Measurements from ENCODE around the gene MAST2.
A peak's percentile ranks its signal among the peaks of the same experiment; 100 is the strongest.
"Not testable (repeated sequence)": the region's sequence is repeated elsewhere in the genome, so short reads cannot be mapped to it uniquely, and the experiment has no call there.

The MAST2 gene

DNA sequence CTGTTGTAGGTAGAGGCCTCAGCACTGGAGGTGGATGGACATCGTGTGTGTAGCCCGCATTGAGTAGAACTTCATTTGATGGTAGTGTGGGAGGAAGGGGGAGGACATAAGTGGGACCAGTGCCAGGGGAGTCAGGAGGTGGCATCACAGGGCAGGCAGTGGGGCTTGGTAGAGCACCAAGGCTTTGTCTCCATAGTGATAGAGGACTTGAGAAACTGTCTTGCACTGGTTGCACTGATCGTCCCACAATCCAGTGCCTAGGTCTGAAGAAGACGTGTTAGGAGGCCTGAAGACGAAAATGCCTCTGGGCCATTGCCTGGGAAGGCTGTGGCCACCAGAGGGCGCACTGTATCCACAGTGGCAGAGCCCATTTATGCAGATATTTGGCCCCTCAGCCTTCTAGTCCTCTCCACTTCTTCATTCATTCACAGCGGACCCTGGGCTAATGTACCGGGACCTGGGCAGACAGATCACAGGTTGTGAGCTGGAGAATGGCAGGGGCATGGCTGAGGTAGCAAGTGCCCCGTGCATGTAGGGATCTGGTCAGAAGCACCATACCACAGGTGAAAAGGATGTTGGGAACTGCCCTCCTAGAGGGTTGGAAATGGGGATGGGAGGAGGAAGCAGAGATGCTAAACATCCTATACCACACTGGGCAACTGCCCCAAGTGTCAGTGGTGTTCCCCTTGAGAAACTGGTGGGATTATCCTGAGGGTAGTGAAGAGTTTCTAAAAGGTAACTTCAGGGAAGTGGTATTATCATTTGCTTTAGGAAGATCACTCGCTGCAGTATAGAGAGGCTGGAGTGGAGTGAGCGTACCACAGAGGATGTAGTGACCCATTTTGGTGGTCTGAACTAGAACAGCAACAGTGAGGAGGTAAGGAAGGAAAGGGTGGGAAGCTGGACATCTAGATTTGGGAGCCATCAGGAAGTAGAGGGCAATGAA, 233.8 kb downstream of the MAST2 start:
- Mint-ChIP-seq H3K4me1 (no peaks in the 10 kb centered on the region), H3K4me3 (no peak overlapping the region), H3K36me3 (no peaks in the 10 kb centered on the region), H3K27ac (no peak overlapping the region), H3K9me3 (no peaks in the 10 kb centered on the region)
- DNase-seq (ENCODE audit: low spot score in 2 of 2) (peak; percentile 89), ATAC-seq (peak; percentile 77)

- ATAC-seq (no peak), DNase-seq (ENCODE audit: low spot score in 2 of 2) (no peak)
- no peak overlapping the region for H3K4me3 Mint-ChIP-seq
- no peak overlapping the region for H3K27ac Mint-ChIP-seq
- no peaks in the 10 kb centered on the region for H3K9me3 Mint-ChIP-seq
- H3K36me3 Mint-ChIP-seq: no peaks in the 10 kb centered on the region
- H3K4me1 Mint-ChIP-seq: no peaks in the 10 kb centered on the region
Measured at GRCh38 chr1:46039571-46040052, 236.2 kb downstream of the MAST2 start.

DNA sequence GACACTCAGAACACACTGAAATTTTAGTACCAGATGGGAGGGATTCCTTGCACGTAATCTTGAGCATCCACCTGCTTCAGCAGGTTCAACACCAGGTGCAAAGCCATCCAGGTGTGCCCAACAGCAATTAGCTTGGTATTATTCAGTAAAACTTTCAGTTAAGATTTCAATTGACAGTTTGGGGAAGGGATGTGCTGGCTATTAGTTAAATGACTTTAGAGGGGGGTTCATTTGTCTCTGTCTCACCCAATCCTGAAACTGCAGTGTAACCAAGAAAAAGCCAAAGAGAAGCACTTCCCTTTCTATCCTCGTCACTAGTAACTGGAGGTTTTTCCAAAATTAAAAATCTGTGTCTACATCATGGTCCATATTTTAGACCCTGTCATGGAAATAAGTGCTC, 238.1 kb downstream of the MAST2 start:
- Mint-ChIP-seq H3K27ac (no peak overlapping the region), H3K4me3 (no peak overlapping the region), H3K4me1 (no peaks in the 10 kb centered on the region), H3K36me3 (no peaks in the 10 kb centered on the region), H3K9me3 (no peaks in the 10 kb centered on the region)
- ATAC-seq (no peak), DNase-seq (ENCODE audit: low spot score in 2 of 2) (no peak)

- ATAC-seq (no peak), DNase-seq (ENCODE audit: low spot score in 2 of 2) (no peak)
- H3K27ac Mint-ChIP-seq: no peak overlapping the region
- no peaks in the 10 kb centered on the region for H3K9me3 Mint-ChIP-seq
- no peak overlapping the region for H3K4me3 Mint-ChIP-seq
- no peaks in the 10 kb centered on the region for H3K4me1 Mint-ChIP-seq
- no peaks in the 10 kb centered on the region for H3K36me3 Mint-ChIP-seq
Measured at GRCh38 chr1:46041974-46042373, 238.6 kb downstream of the MAST2 start.

DNA sequence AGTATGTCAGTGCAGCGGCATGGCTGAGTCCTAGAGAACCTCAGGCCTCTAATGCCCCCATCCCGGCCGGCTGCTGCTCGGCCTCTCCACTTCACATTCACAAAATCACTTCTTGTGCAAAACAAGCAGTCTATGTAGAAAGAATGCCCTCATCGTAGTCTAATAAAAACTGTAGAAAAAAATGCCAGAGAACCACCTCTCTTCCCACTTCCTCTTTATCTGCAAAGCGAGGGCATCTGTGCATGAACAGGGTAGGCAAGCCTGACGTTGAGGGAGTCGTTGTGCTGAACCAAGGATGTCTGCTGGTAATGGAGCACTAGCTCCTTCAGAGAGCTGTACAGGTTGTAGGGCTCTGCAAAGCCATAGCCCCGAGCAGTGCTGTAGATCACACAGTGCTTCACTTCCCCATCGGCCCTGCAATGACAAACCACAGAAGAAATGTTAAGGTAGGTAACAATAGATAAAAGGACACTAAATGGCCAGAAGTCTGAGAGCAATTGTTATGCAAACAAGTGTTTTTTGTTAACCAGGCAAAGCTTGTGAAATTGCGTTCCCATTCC, 240.1 kb downstream of the MAST2 start:
- Mint-ChIP-seq H3K4me1 (no peaks in the 10 kb centered on the region), H3K4me3 (no peak overlapping the region), H3K9me3 (no peaks in the 10 kb centered on the region), H3K27ac (no peak overlapping the region), H3K36me3 (no peaks in the 10 kb centered on the region)
- ATAC-seq (peak; percentile 40), DNase-seq (ENCODE audit: low spot score in 2 of 2) (no peak)

GRCh38 chr1:46044116-46044515, 240.7 kb downstream of the MAST2 start:
- Mint-ChIP-seq H3K9me3 (no peaks in the 10 kb centered on the region), H3K36me3 (no peaks in the 10 kb centered on the region), H3K4me3 (no peak overlapping the region), H3K4me1 (no peaks in the 10 kb centered on the region), H3K27ac (no peak overlapping the region)
- DNase-seq (ENCODE audit: low spot score in 2 of 2): no peak
- ATAC-seq: no peak

DNA sequence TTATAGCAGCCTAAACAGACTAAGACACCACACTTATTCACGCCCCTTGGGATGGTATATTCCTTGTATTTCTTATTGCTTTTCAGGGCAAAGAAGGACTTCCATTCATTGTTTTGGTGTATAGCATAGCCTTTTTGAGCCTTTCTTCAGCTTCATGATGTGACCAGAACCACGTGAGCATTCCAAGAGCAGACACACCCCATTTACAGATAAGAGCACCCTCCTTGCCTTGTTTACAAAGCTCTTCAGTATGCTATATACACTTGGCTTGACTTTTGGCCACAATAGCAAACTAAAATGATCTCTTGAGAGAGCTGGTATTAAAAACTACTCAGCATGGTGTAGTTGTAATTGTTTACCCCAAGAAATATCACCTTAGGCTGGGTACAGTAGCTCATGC, 250.3 kb downstream of the MAST2 start:
- DNase-seq (ENCODE audit: low spot score in 2 of 2): no peak
- Mint-ChIP-seq H3K36me3 (no peaks in the 10 kb centered on the region), H3K27ac (no peak overlapping the region), H3K9me3 (no peaks in the 10 kb centered on the region), H3K4me3 (no peak overlapping the region), H3K4me1 (no peaks in the 10 kb centered on the region)
- no peak for ATAC-seq

- no peak for ATAC-seq
- Mint-ChIP-seq H3K4me3 (no peak overlapping the region), H3K36me3 (no peaks in the 10 kb centered on the region), H3K4me1 (no peaks in the 10 kb centered on the region), H3K9me3 (no peaks in the 10 kb centered on the region), H3K27ac (no peak overlapping the region)
- no peak for DNase-seq (ENCODE audit: low spot score in 2 of 2)
Measured at GRCh38 chr1:46056325-46056724, 252.9 kb downstream of the MAST2 start.

GRCh38 chr1:46057215-46057614, 253.8 kb downstream of the MAST2 start:
- DNase-seq (ENCODE audit: low spot score in 2 of 2); H3K4me1 Mint-ChIP-seq; H3K27ac Mint-ChIP-seq; H3K36me3 Mint-ChIP-seq; H3K9me3 Mint-ChIP-seq; H3K4me3 Mint-ChIP-seq; ATAC-seq: not testable (repeated sequence)

- Mint-ChIP-seq H3K4me1 (peaks cover 4% of the 10 kb centered on the region), H3K9me3 (no peaks in the 10 kb centered on the region), H3K27ac (no peak overlapping the region), H3K36me3 (peaks cover 5% of the 10 kb centered on the region), H3K4me3 (no peak overlapping the region)
- DNase-seq (ENCODE audit: low spot score in 2 of 2) (no peak), ATAC-seq (no peak)
Measured at GRCh38 chr1:46057781-46058180, 254.4 kb downstream of the MAST2 start.

GRCh38 chr1:46058936-46059335, 255.5 kb downstream of the MAST2 start:
- DNase-seq (ENCODE audit: low spot score in 2 of 2) (no peak), ATAC-seq (no peak)
- H3K9me3 Mint-ChIP-seq: no peaks in the 10 kb centered on the region
- peaks cover 10% of the 10 kb centered on the region for H3K4me1 Mint-ChIP-seq
- peaks cover 6% of the 10 kb centered on the region for H3K36me3 Mint-ChIP-seq
- no peak overlapping the region for H3K27ac Mint-ChIP-seq
- H3K4me3 Mint-ChIP-seq: no peak overlapping the region

DNA sequence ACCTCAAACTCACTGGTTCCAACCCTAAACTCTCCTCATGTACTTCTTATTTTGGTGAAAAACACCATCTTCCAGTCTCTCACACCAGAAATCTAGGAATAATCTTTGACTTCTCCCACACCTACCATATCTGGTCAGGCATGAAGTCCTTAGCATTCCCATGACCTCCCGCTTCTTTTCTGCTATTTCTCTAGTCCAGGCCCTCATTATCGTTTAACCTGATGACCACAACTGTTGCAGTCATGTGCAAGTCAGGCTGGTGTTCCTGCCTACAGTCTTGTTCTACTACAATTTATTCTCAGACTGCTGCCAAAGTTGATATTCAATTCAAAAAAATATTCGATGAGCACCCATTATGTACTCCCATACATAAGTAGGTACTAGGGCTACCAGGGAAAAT, 257.7 kb downstream of the MAST2 start:
- peaks cover 6% of the 10 kb centered on the region for H3K36me3 Mint-ChIP-seq
- H3K27ac Mint-ChIP-seq: no peak overlapping the region
- H3K9me3 Mint-ChIP-seq: no peaks in the 10 kb centered on the region
- no peak for ATAC-seq
- H3K4me1 Mint-ChIP-seq: peaks cover 16% of the 10 kb centered on the region
- no peak for DNase-seq (ENCODE audit: low spot score in 2 of 2)
- no peak overlapping the region for H3K4me3 Mint-ChIP-seq

DNA sequence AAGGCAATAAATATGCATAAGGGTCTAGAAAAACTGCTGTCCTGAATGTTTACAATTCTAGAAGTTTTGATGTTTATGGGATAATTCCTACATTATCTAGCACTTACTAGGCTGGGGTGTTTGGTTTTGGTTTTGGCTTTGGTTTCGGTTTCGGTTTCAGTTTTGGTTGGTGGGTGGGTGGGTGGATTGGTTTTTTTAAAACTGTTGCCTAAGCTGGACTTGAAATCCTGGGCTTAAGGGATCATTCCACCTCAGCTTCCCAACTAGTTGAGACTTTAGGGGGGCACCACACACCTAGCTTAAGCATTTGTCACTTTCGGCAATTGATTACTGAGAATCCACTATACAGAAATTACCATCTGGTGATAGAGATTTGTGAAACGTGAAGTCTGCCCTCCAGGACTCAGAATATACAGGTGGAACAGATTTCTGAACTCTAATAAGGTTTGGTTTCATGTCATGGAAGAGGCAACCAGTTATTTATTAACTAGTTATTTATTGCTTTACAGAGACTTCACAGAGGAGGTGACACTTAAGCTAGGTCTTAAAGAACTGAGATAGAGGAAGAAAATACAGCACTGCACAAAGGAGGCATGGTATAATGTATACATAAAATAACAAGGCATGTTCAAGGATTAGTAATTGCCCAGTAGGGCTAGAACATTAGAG, 259.4 kb downstream of the MAST2 start:
- Mint-ChIP-seq H3K4me3 (no peak overlapping the region), H3K9me3 (no peaks in the 10 kb centered on the region), H3K36me3 (peaks cover 6% of the 10 kb centered on the region), H3K27ac (peak overlapping the region; percentile 49), H3K4me1 (peaks cover 16% of the 10 kb centered on the region)
- DNase-seq (ENCODE audit: low spot score in 2 of 2): peak in 1 of 2 donors; percentile 60
- peak; percentile 48 for ATAC-seq

DNA sequence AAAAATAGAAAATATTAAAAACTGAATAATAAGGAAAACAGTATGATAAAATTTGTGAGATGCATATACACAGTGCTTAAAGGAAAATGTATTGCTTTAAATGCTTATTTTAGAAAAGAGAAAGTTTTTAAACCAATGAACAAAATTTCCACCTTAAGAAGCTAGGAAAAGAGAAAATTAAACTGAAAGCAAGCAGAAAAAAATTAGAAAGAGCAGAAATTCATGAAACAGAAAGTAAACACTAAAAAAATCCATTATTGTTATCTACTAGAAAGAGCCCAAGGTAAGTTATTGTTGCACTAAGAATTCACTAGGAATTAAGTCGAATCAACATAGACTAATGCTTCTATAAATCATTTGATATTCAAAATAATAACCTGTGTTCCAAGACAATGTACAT, 261.3 kb downstream of the MAST2 start:
- no peak overlapping the region for H3K27ac Mint-ChIP-seq
- H3K4me1 Mint-ChIP-seq: peaks cover 16% of the 10 kb centered on the region
- no peak overlapping the region for H3K4me3 Mint-ChIP-seq
- ATAC-seq (no peak), DNase-seq (ENCODE audit: low spot score in 2 of 2) (no peak)
- no peaks in the 10 kb centered on the region for H3K9me3 Mint-ChIP-seq
- H3K36me3 Mint-ChIP-seq: peaks cover 6% of the 10 kb centered on the region

DNA sequence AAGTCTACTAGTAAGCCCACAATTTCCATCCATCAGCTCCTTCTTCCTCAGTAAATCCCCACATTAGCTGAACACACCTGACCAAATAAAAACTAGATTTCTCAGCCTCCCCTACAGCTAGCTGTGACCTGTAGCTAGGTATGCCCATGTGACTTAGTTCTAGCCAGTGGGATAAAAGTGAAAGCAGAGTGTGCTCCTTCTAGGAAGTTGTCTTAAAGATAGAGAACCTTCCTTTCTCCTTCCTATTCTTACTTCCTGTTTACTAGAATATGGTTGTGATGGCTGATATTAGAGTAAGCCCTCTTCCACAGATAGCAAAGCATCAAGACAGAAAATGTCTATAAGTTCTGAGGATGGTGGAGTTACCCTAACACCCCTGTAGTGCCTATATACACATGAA, 262.0 kb downstream of the MAST2 start:
- ATAC-seq (no peak), DNase-seq (ENCODE audit: low spot score in 2 of 2) (no peak)
- H3K4me3 Mint-ChIP-seq: no peak overlapping the region
- H3K9me3 Mint-ChIP-seq: no peaks in the 10 kb centered on the region
- H3K36me3 Mint-ChIP-seq: peaks cover 6% of the 10 kb centered on the region
- peak overlapping the region; percentile 24 for H3K27ac Mint-ChIP-seq
- peaks cover 16% of the 10 kb centered on the region for H3K4me1 Mint-ChIP-seq

GRCh38 chr1:46067652-46068051, 264.2 kb downstream of the MAST2 start:
- H3K27ac Mint-ChIP-seq: no peak overlapping the region
- H3K4me1 Mint-ChIP-seq: peaks cover 13% of the 10 kb centered on the region
- ATAC-seq (no peak), DNase-seq (ENCODE audit: low spot score in 2 of 2) (no peak)
- H3K4me3 Mint-ChIP-seq: no peak overlapping the region
- no peaks in the 10 kb centered on the region for H3K9me3 Mint-ChIP-seq
- peaks cover 3% of the 10 kb centered on the region for H3K36me3 Mint-ChIP-seq

Measured in stimulated activated effector memory CD8-positive, alpha-beta T cell treated with anti-CD3 and anti-CD28 coated beads, Interleukin-12 subunit alpha, Interleukin-12 subunit beta, amount 100 ng/mL, for 72 hours (primary cell).